IMR-90 (cell line): ENCODE measurements around the gene C10orf67.

ENCODE experiments used
- CEBPB ChIP-seq: IDR thresholded peaks from 2 replicates; pipeline ENCODE4 v1.6.1; 2012; ENCODE audit warnings: low read depth, low read length, improper control_type of control experiment
- MAFK ChIP-seq: IDR thresholded peaks from 2 replicates; pipeline ENCODE4 v1.6.1; 2012; ENCODE audit warnings: low read depth, low read length, improper control_type of control experiment
- MAZ ChIP-seq: IDR thresholded peaks from 2 replicates; pipeline ENCODE4 v1.6.1; 2012; ENCODE audit warnings: low read depth, mild to moderate bottlenecking, low read length, improper control_type of control experiment, moderate library complexity, borderline replicate concordance
- MXI1 ChIP-seq: IDR thresholded peaks from 2 replicates; pipeline ENCODE4 v1.6.1; 2012; ENCODE audit warnings: low read depth, mild to moderate bottlenecking, low read length, moderate library complexity, borderline replicate concordance
- NFE2L2 ChIP-seq: fragments of 150-350 bp; IDR thresholded peaks from 2 replicates; pipeline ENCODE4 v1.6.1; 2016; ENCODE audit warnings: low read depth, mild to moderate bottlenecking, low read length
- POLR2A ChIP-seq: IDR thresholded peaks from 2 replicates; pipeline ENCODE4 v1.6.1; 2012; ENCODE audit warnings: mild to moderate bottlenecking, low read depth, low read length
- RAD21 ChIP-seq: IDR thresholded peaks from 2 replicates; pipeline ENCODE4 v1.6.1; 2012; ENCODE audit warnings: low read length, improper control_type of control experiment
- RCOR1 ChIP-seq: IDR thresholded peaks from 2 replicates; pipeline ENCODE4 v1.6.1; 2012; ENCODE audit warnings: mild to moderate bottlenecking, low read length, improper control_type of control experiment; ENCODE audit not compliant: insufficient replicate concordance
- RFX5 ChIP-seq: IDR thresholded peaks from 2 replicates; pipeline ENCODE4 v1.8.0; 2012; ENCODE audit warnings: low read depth, mild to moderate bottlenecking, low read length, moderate library complexity
- SMC3 ChIP-seq: fragments of 150-350 bp; IDR thresholded peaks from 2 replicates; pipeline ENCODE4 v1.6.1; 2016; ENCODE audit warnings: low read depth, mild to moderate bottlenecking, antibody characterized with exemption, low read length, moderate library complexity
- TF ChIP-seq, protein P1 (sequence below): conservative IDR thresholded peaks from 2 replicates; pipeline ENCODE4 v1.5.1; 2012; ENCODE audit warnings: mild to moderate bottlenecking, low read depth, low read length, improper control_type of control experiment
- TF ChIP-seq, protein P2 (sequence below): fragments of 150-350 bp; IDR thresholded peaks from 2 replicates; pipeline ENCODE4 v1.6.1; 2017; ENCODE audit warnings: mild to moderate bottlenecking, antibody characterized with exemption, low read length, low read depth

- TF ChIP-seq POLR2A (no peak), CEBPB (no peak), RFX5 (no peak), SMC3 (no peak), RCOR1 (no peak), RAD21 (no peak), MAFK (no peak), MAZ (no peak), MXI1 (no peak), NFE2L2 (no peak)
- TF ChIP-seq, protein P1, sequence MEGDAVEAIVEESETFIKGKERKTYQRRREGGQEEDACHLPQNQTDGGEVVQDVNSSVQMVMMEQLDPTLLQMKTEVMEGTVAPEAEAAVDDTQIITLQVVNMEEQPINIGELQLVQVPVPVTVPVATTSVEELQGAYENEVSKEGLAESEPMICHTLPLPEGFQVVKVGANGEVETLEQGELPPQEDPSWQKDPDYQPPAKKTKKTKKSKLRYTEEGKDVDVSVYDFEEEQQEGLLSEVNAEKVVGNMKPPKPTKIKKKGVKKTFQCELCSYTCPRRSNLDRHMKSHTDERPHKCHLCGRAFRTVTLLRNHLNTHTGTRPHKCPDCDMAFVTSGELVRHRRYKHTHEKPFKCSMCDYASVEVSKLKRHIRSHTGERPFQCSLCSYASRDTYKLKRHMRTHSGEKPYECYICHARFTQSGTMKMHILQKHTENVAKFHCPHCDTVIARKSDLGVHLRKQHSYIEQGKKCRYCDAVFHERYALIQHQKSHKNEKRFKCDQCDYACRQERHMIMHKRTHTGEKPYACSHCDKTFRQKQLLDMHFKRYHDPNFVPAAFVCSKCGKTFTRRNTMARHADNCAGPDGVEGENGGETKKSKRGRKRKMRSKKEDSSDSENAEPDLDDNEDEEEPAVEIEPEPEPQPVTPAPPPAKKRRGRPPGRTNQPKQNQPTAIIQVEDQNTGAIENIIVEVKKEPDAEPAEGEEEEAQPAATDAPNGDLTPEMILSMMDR, result no peak
- TF ChIP-seq, protein P2, sequence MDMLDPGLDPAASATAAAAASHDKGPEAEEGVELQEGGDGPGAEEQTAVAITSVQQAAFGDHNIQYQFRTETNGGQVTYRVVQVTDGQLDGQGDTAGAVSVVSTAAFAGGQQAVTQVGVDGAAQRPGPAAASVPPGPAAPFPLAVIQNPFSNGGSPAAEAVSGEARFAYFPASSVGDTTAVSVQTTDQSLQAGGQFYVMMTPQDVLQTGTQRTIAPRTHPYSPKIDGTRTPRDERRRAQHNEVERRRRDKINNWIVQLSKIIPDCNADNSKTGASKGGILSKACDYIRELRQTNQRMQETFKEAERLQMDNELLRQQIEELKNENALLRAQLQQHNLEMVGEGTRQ, result no peak
These were observed 188.0 kb downstream of the C10orf67 start for GRCh38 chr10:23156447-23157150.
